NCI-H446 treated with DMSO at 0.1 percent for 48 hours (cell line): ENCODE results near the gene APOM.

Experiments
- DNase-seq: peaks from one replicate; lab custom pipeline; 2025; lab: John Stamatoyannopoulos, UW

Gene APOM

DNA sequence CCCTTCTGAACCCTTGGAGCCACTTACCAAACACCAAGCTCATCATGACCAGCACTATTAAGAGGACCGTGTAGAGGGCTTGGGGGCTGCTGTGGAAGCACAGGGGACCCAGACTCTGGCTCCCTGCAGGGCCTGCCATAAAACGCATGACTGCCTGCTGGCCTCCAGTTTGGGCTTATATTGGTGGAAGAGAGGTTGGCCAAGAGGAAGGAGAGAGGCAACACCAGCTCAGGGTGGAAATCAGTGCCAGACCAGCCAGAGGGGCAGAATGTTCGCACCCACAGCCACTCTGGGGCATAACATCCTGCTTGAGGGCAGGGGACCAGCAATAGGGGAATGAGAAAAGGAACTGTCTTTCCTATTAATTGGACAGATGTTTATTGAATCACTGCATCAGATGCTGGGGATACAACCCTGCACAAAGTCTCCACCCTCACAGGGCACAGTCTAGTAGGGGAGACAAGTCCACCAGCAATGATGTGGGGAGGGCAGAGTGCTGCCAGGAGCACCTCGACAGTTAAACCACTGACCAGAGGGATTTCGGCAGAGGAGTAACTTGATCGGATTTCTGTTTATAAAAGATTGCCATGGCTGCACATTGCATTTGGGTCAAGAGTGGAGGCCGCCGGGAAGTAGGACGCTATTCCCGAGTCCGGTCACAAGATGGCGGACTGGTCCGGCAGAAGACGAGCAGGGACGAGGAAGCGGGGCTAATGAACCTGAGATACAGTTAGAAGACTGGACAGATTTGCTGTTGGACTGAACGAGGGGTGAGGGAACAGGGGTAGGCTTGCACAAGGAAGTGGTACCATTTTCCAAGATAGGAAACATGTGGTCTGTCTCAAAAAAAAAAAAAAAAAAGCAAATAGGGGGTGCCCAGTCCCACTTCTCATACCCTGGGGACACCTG lies 24.8 kb downstream of the APOM start, which contains the start of gene LY6G5C:
TSS of gene LY6G5C (minus strand) at position 842 of the 909 bp plus-strand sequence. CDS start at position 148, 694 bp downstream.
- peak; percentile 27 for DNase-seq

DNA sequence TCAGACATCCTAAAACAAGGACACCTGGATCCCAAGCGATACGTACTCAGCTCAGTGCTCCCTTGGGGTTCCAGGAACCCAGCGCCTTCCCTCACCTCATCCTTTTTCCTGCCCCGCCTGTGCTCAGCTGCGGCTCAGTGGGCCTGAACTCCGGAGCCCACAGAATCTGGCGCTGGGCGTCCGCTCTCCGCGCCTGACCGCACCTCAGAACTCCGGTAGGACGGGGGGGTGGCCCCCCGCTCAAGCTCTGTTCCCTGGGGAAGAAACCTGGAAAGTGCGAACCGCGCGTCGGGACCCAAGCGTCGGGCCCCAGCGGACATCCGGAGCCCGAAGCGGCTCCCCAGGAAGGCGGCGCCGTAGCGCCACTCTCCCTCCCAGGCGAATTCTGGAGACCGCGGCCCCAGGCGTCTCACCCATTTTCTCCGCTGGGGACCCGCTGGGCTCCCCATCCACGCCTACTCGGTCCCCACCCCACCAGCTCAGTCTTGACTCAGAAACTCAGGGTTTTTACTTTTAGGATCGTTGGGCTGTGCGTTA lies 25.5 kb downstream of the APOM start:
- no peak for DNase-seq

DNA sequence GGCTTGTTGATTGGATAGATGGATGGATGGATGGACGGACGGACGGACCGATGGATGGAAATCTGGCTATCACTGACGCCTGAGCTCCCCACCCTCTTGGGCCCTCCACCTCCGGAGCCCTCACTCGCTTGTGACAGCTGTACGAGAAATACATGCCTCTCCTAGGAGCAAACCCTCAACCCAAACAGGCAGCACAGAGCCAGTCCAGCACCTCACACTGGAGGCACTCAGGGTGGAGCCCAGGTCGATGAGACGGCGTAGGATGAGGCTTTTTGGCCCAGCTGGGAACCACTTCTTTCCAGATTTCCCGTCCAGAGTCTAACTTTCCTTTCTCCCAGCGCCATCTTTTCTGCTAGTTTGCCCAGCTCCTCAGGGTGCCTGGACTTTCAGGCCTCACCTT lies 27.9 kb downstream of the APOM start:
- no peak for DNase-seq

DNA sequence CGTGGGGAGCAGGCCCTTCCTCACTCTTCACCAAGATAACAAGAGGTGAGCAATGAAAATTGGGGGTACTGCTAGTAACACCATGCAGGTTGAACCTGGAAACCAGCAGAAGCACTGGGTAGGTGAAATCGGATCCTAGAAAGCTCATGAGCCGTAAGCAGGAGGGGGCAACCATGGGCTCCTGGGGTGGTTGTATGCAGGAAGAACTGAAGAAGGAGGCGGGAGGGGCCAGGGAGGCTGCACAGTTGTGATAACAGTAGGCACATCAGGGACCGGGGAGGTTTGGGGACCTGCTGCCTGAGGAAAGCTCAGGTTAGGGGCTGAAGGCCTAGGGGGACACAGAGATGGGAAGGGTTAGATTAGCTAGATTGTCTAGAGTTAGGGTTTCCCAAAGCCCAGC lies 30.8 kb downstream of the APOM start:
- no peak for DNase-seq

DNA sequence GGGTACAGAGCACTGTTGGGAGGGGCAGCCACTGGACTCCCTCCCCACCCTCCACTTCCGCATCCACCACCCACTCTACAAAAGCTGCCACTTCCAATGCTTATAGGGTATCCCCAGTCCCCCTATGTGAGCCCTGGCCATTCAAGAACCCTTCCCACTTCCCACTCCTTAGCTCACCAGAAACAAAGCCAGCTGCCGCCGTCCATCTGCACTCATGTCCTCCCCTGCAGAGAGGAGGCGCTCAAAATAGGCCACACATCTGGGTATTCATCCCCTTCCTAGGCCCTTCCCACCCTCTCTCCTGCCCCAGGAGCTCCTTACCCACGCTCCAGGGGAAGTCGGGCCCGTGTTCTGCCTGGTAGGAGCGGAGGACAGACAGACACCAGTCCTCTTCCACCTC lies 31.6 kb downstream of the APOM start:
- DNase-seq: no peak

DNA sequence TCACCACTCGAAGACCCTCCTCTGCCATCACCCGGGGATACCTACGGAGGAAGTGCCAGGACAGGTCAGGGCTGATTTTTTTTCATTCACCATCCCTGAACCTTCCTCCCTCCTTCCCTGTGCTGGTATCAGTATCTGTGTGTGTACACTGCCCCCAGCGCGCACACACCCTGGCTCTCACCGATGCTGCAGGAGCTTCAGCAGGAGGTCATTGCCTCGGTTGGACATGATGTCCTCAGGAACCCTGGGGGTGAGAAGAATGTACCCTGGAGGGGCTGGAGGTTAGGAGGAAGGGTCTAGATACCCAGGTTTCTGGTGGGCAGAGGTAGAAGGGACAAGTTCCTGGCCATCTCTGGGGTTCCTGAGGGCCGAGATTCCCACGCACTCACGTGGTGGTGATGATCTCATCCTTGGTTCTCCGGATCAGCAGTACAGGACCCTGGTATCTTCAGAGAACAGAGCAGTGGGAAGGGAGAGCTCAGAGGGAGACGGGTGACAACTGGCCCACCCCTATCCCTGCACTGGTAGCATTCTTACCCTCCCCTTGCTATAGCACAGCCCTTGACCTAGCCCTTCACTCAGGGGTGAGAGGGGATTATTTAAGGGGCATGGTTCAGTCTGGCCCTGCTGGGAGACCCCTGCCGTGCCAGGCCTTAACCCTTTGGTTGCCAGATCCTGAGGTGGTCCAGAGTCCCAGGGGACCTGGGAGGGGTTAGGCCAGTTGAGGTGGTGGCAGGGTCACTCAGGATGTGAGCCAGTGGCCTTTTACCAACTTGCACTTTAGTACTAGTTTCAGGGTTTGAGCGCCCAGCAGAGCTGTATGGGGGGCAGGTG lies 32.4 kb downstream of the APOM start:
- DNase-seq: no peak

DNA sequence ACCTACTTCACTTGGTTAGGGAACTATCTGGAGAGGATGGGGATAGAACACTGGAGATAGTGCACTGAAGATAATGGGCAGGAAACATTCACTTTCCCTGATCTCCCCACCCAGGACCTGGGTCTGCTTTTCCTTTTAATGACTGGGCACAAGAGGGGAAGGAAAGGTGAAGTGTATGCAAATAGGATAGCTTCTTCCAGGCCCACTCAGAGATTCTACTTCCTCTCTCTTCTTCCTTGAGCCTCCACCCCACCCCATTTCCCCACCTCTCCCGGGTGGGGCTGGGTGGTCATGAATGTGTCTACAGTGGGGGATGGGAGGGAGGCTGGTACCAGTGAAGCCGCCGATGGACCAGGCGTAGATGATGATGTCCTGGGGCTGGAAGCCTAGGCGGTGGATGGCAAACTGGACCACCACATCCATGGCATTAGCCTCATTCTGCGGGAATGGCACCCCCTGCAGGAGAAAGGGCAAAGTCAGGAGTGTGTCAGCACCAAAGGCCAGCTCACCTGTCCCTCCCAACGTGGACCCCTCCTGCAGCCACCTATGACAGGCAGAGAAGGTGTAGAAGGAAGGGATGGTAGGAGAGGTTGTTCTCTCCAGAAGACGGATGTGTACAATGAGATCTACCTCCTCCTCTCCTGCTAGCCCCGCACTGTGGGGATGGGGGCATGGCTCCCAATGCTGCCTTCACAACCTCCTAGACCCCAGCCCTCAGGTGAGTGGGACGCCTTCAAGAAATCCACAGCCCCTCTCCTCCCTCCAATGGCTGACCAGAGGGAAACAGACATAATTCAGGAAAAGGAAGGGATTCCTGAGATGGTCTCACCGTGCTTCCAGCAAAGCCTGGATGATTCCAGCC lies 33.8 kb downstream of the APOM start:
- no peak for DNase-seq

DNA sequence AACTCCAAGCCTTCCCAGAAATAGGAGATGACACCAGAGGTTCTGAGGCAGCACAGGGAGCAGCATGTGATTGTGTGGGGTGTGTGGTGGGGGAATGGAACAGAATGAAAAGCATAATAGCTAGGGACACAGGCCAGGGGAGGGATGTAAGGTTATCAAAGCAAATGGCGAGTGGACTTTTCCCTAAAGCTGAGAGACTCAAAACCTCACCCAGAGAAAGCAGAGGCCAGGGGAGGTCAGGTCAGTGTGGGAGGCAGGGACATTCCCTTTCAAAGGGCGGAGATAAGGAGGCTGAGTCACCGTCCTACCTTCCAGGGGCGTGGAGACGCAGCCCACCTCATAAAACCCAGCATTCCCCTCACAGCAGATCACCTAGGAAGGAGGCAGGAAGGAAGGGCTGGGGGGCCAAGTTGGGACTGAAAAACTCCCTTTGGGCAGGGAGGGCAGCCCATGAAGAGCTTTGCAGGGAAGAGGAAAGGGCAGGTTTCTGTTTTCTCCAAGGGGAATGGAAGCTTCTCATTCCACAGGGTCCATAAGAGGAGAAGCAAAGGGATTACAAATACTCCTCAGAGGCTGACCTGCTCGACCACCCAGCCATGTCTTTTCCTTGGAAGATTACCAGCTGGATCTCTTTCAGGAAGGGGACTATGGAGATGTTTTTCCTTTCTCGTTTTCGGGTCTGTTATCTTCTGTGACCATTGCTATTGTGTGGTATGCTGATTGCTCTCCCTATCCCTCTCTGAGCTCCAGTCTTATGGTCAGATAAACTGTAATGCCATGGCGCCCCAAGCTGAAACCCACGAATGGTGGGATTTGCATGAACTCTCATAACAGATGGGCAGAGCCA lies 34.8 kb downstream of the APOM start:
- DNase-seq: no peak

DNA sequence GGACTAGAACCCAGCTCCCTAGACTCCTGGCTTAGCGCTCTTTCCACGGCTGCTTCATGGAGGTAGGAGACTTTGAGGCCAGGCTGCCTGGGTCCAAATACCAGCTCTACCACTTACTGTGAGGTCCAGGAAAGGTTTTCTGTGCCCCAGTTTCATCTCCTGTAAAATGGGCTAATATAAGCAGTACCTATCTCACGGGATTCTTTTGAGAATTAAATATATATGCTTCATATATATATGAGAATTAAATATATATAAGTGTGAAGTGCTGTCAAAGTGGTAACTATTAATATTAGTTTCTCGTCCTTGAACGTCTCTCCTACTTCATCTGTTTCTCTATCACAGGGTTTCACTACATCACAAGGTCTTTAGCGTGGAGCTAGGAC lies 35.4 kb downstream of the APOM start:
- DNase-seq: no peak

DNA sequence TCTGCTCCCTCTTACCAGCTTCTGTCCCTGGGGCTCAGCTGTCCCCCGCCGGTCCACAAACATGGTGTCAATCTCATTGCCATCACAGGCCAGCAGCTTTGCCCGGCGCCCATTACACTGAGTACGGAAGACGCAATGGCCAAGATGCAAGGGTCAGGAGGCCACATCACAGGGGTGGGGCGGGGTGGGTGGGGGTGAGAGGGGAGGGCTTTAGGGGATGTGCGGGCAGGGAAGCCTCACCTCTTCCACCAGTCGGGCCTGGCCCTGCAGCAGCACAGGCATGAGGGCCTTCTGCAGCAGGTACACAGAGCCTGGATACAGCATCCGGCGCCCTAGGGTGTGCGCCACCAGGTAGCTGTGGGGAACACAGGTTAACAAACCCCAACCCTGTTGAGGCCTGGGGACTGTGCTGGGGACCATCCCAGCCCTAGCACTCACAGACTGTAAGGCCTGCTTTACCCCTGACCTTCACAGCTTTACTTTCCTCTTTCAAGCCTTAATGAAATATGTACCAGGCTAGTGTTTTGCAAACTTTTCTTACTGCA lies 35.9 kb downstream of the APOM start:
- DNase-seq: no peak

DNA sequence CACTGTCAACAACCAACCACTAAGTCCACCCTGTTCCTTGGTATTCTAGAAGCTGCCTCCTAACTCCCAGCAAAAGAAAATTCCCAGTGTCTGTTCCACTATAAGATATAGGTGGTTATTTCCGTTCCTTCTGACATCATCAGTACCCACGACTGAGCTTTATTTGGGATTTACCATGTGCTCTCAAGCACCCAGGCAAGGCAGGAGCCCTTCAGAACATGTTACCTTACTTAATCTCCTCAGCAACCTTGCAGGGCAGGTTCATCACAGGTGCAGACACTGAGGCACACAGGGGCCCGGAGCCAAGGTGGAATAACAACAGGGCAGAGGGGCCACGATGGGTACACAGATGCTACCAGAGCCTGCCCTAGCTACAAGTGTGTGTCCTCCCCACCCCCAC lies 36.7 kb downstream of the APOM start:
- DNase-seq: no peak

DNA sequence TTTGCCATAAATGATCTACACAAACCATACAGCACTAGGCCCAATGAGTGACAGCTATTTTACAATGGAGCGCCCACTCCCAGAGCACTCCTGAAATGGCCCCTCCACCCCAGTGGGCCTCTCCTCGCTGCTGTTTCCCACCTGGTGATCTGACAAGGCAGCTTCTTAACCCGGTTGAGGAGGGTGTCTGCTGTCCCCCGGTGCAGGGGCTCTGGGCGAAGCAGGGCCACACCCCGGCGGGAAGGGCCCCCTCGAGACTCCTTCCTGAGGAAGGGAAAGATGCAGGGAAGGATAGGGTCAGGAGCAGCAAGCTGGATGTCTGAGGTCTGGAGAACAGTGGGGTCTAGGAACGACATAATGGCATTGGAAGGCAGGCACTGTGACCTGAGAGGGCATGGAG lies 37.2 kb downstream of the APOM start:
- no peak for DNase-seq

DNA sequence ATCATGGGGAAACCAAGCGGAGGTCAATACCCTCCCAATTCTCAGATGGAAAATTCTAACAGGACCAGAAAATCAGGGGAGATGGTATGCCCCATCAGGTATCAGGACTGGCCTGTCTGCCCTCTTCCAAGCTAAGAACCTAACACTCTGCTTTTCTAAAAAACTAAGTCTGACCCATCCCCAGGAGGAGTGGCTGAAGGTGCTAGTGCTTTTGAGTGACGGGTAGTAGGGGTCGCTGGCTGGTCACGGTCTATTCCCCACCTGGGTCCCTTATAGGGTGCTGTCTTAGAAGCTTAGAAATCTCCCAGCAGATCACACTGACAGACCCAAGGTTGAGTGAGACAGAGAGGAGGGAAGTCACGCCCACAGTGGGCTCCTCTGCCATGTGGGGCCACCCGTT lies 37.8 kb downstream of the APOM start:
- DNase-seq: no peak

DNA sequence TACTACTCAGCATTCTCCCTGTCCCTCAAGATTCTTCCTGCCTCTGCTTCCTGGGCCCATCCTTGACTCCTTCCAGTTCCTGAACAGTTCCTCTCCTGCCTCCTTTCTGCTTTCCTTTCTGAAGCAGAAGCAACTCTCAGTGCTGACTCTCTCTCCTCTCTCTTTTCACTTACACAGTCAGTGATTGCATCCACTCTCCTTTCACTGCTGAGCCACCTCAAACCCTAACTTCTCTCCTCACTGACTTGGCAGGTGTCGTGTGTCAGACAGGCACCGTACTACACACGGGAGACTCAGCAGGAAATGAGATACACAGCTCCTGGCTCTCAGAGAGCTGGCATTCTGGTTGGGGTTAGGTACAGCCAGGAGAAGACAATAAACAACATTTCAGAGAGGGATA lies 41.9 kb downstream of the APOM start:
- DNase-seq: no peak

DNA sequence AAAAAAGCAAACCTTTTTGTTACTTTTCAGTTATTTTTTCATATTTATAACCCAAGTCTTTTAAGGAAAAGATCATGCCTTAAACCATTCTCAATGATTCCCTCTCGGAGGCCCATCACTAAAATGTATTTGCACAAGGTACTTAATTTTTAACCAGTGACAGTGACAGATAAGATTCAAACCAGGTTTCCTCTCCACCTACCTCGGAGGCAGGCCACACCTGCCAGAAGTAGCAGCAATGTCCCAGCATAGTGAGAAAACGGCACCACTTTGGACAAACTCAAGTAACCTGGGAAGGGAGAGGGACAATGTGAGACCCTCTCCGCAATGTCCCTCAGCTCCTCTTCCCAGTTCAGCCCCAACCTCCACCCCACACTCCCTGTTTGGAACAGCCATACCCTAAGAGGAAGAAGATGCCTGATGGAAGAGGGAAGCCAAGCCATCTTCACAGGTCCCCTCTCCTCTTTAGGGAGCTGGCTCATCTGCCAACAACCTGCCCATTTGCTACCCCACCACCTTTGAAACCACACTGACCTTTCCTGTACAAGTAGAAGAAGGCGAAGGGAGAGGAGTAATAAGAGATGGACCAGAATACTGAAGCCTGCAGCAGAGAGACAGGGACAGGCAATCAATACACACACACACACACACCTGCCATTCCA lies 45.2 kb downstream of the APOM start:
- DNase-seq: no peak

DNA sequence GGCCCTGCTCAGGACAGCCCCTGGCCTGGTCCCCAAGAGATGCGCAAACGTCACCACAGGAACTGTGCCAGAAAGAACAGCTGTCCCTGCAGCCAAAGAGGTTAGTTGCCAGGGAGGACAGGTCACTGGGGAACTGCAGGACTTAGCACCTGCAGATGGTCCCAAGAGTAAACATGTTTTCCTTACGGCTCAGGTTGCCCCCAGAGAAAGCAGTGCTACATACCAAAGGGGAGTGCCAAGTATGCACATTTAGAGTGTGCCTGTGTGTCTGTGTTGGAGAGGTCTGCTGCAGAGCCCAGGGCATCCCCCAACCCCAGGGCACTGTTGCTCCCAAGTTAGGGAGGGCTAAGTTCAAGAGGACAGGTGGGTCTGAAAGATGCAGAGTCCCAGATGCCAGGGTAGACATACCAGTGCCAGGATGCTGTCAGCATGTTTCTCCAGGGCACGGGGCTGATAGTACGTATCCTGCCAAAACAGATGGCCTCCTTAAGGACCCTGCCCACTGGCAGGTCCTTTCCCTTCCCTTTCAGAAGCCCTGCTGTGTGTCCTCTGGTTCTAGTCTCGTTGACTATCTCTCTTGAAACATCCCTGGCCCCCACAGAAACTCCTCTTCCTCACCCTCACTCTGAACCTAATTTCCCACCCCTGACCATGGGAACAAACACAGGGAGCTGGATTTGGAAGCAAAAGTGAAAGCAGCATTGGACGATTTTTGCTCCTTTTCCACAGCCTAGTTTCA lies 46.1 kb downstream of the APOM start:
- no peak for DNase-seq

DNA sequence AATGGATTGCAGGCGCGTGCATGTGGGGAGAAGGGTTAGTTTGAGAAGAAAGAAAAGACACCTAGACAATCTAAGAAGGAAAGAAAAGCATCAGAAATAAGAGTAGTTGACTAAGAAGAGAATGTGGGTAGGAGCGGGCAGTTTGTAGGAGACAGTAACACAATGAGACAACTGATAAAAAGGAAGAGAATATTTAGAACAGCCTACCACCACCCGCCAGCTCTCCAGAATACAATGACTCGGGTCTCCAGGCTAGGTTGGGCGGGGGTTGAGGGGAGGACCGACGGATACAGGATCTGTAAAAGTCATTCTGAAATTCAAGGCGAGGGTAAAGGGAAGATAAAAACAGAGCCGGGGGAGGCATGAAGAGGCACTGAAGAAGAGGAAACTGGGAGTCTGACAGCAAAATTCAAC lies 46.7 kb downstream of the APOM start:
- no peak for DNase-seq

DNA sequence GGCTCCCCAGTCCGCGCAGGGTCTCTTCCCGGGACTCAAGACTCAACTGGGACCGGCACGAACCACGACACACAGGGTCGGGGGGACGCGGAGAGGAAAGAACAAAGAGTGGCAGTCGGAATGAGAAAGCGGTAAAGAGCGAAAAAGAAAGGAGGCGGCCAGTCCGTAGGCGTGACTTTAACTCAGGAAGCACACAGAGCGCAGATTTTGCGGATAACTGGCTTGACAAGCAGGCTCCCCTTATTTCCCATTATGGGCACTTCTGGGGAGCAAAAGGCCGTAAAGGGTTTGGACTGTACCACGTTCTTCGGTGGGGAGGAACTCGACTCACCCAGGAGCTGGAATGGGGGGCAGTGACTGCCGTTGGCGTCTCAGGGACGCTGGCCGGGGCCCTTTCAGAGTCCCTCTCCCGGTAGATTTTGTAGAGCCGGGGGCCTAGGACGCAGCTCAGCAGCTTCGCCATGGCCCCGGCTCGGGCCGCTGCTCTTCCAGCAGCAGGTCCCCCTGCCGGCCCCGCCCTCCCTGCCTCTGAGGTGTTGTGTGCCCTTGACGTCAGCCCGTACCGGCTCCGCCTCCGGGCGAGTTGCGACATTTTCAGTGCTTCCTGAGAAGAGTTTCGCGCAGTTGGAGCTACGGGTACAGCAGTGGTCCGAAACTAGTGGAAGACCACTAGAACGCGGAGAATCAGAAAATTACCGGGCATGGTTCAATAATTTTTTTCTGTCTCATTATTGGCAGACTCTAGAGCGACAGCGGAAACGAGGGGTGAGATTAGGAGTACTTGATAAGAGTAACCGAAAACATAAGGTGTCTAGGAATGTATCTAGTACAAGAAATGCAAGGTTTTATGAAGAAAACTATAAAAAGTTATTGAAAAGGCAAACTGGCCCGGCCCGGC lies 47.4 kb downstream of the APOM start, which contains the start of gene ABHD16A:
TSS of gene ABHD16A (minus strand) at position 506 of the 898 bp plus-strand sequence. CDS start at position 463, 43 bp downstream.
- peak; percentile 89 for DNase-seq
